HCT116 (cell line): ENCODE data around the gene PREX1.

Experiments
- ATF3 ChIP-seq: IDR thresholded peaks from 2 replicates; pipeline ENCODE4 v1.6.1; 2012
- CBX3 ChIP-seq: IDR thresholded peaks from 2 replicates; pipeline ENCODE4 v1.6.1; 2012; ENCODE audit warnings: low read depth
- CEBPB ChIP-seq: IDR thresholded peaks from 2 replicates; pipeline ENCODE4 v1.6.1; 2012; ENCODE audit warnings: low read depth
- CTCF ChIP-seq, 3 experiments: fragments of 200-600 bp in 1 of 3; sonication (generic) in 1 of 3; IDR thresholded peaks in 2 of 3; conservative IDR thresholded peaks in 1 of 3; 2 replicates each; pipeline ENCODE4 v1.5.1; 2012 to 2017; ENCODE audit warnings: low read depth in 2 of 3, low read length in 2 of 3, antibody characterized with exemption in 1 of 3, borderline replicate concordance in 1 of 3, control low read depth in 1 of 3, mild to moderate bottlenecking in 1 of 3, mixed read lengths in 1 of 3, mixed run types in 1 of 3, moderate library complexity in 1 of 3; ENCODE audit not compliant: insufficient read depth in 1 of 3
- EZH2 ChIP-seq: fragments of 200-600 bp; sonication (generic); IDR thresholded peaks from 2 replicates; pipeline ENCODE4 v1.6.1; 2017; ENCODE audit warnings: antibody characterized with exemption, mixed run types
- EZH2phosphoT487 ChIP-seq: fragments of 200-600 bp; IDR thresholded peaks from 2 replicates; pipeline ENCODE4 v1.6.1; 2018; ENCODE audit warnings: antibody characterized with exemption, borderline replicate concordance
- JUND ChIP-seq: IDR thresholded peaks from 2 replicates; pipeline ENCODE4 v1.6.1; 2012
- POLR2A ChIP-seq: IDR thresholded peaks from 2 replicates; pipeline ENCODE4 v1.7.0; 2011; ENCODE audit warnings: borderline replicate concordance; ENCODE audit not compliant: insufficient read depth, insufficient read length; ENCODE audit errors: extremely low read depth
- POLR2AphosphoS5 ChIP-seq: IDR thresholded peaks from 2 replicates; pipeline ENCODE4 v1.6.1; 2011; ENCODE audit warnings: mild to moderate bottlenecking, low read depth, low read length, moderate library complexity
- RAD21 ChIP-seq: IDR thresholded peaks from 2 replicates; pipeline ENCODE4 v1.6.1; 2012; ENCODE audit warnings: low read depth, mild to moderate bottlenecking
- REST ChIP-seq: IDR thresholded peaks from 2 replicates; pipeline ENCODE4 v1.6.1; 2012; ENCODE audit warnings: low read depth
- SP1 ChIP-seq: IDR thresholded peaks from 2 replicates; pipeline ENCODE4 v1.6.1; 2012; ENCODE audit warnings: low read depth
- ZFX ChIP-seq: fragments of 450-650 bp; IDR thresholded peaks from 2 replicates; pipeline ENCODE4 v1.6.1; 2017
- ZNF274 ChIP-seq: fragments of 200-500 bp; sonication (Bioruptor generic); IDR thresholded peaks from 2 replicates; pipeline ENCODE4 v1.6.1; 2014; ENCODE audit warnings: mild to moderate bottlenecking, low read depth, low read length, inconsistent platforms

- TF ChIP-seq CTCF (IDR thresholded peaks at IDR 0.05 in 2 of 3, conservative IDR thresholded peaks at IDR 0.05 in 1 of 3; ENCODE audit: borderline replicate concordance in 1 of 3, insufficient read depth in 1 of 3, low read depth in 2 of 3, low read length in 2 of 3) (no peak), ZNF274 (no peak), POLR2A (no peak), POLR2AphosphoS5 (no peak), CEBPB (no peak), RAD21 (no peak), REST (no peak), CBX3 (no peak), EZH2 (no peak), EZH2phosphoT487 (no peak), ATF3 (no peak), JUND (no peak), ZFX (no peak), SP1 (no peak)
These were observed 65.9 kb downstream of the PREX1 start for GRCh38 chr20:48761874-48762273.
